Liver (tissue), 9 donors: ENCODE measurements around the gene PTPN22. TPM values are rescaled to one million over a fixed set of nuclear protein-coding genes. Genes with fewer than 3 reads are reported as not detected.

Experiments
- DNase-seq: peaks from one replicate; pipeline ENCODE4 v3.0.0-alpha.2; 2017; ENCODE audit warnings: low spot score
- H3K27ac ChIP-seq, 2 donors: one replicate each; pipeline ENCODE4 v1.7.0; 2013; ENCODE audit warnings: inconsistent platforms in 2 of 2, low read length in 2 of 2, control low read depth in 1 of 2, low read depth in 1 of 2, mild to moderate bottlenecking in 1 of 2
- H3K27me3 ChIP-seq, 4 donors: one replicate each; pipeline versions ENCODE4 v1.6.1 to v1.7.0; 2013; ENCODE audit warnings: low read length in 3 of 4, inconsistent platforms in 1 of 4, mild to moderate bottlenecking in 1 of 4, moderate library complexity in 1 of 4; ENCODE audit not compliant: control insufficient read depth in 4 of 4, insufficient read depth in 4 of 4
- H3K36me3 ChIP-seq, 4 donors: one replicate each; pipeline versions ENCODE4 v1.6.1 to v1.7.0; 2013; ENCODE audit warnings: low read length in 3 of 4, mild to moderate bottlenecking in 3 of 4, low read depth in 1 of 4, moderate library complexity in 1 of 4; ENCODE audit not compliant: control insufficient read depth in 4 of 4, insufficient read depth in 3 of 4
- H3K4me1 ChIP-seq, 4 donors: one replicate each; pipeline versions ENCODE4 v1.6.1 to v1.7.0; 2013; ENCODE audit warnings: low read length in 3 of 4, mild to moderate bottlenecking in 3 of 4, moderate library complexity in 1 of 4; ENCODE audit not compliant: control insufficient read depth in 4 of 4, insufficient read depth in 4 of 4
- H3K4me3 ChIP-seq, 3 donors: one replicate each; pipeline versions ENCODE4 v1.6.1 to v1.7.0; 2013; ENCODE audit warnings: low read length in 3 of 3, control low read depth in 1 of 3, low read depth in 1 of 3, mild to moderate bottlenecking in 1 of 3
- H3K9ac ChIP-seq, 2 donors: one replicate each; pipeline ENCODE4 v1.7.0; 2013; ENCODE audit warnings: low read length in 2 of 2, mild to moderate bottlenecking in 2 of 2, moderate library complexity in 2 of 2, control low read depth in 1 of 2, low read depth in 1 of 2
- H3K9me3 ChIP-seq, 4 donors: one replicate each; pipeline versions ENCODE4 v1.6.1 to v1.7.0; 2013; ENCODE audit warnings: low read length in 3 of 4; ENCODE audit not compliant: control insufficient read depth in 4 of 4
- ATF3 ChIP-seq: IDR thresholded peaks from 2 replicates; pipeline ENCODE4 v1.6.1; 2016; ENCODE audit warnings: antibody characterized with exemption
- CTCF ChIP-seq: fragments of 150-350 bp; IDR thresholded peaks from 2 replicates; pipeline ENCODE4 v1.5.1; 2017; ENCODE audit warnings: improper control_type of control experiment, low read depth, low read length; ENCODE audit not compliant: missing input control
- EGR1 ChIP-seq, 2 donors: IDR thresholded peaks; 2 replicates each; pipeline ENCODE4 v1.6.1; 2016 to 2018; ENCODE audit warnings: antibody characterized with exemption in 2 of 2, low read depth in 2 of 2
- FOXA1 ChIP-seq: IDR thresholded peaks from 2 replicates; pipeline ENCODE4 v1.6.1; 2016; ENCODE audit warnings: antibody characterized with exemption
- FOXA2 ChIP-seq: IDR thresholded peaks from 2 replicates; pipeline ENCODE4 v1.6.1; 2016; ENCODE audit warnings: antibody characterized with exemption
- GABPA ChIP-seq, 2 donors: IDR thresholded peaks in 1 of 2; conservative IDR thresholded peaks in 1 of 2; 2 replicates each; pipeline ENCODE4 v1.6.1; 2016; ENCODE audit warnings: antibody characterized with exemption in 2 of 2, mild to moderate bottlenecking in 1 of 2, moderate library complexity in 1 of 2
- HNF4A ChIP-seq, 2 donors: conservative IDR thresholded peaks; 2 replicates each; pipeline ENCODE4 v1.6.1; 2016; ENCODE audit warnings: antibody characterized with exemption in 2 of 2, mild to moderate bottlenecking in 2 of 2
- HNF4G ChIP-seq: IDR thresholded peaks from 2 replicates; pipeline ENCODE4 v1.6.1; 2016; ENCODE audit warnings: antibody characterized with exemption
- JUND ChIP-seq, 2 donors: IDR thresholded peaks; 2 replicates each; pipeline ENCODE4 v1.6.1; 2016; ENCODE audit warnings: antibody characterized with exemption in 2 of 2
- MAX ChIP-seq: IDR thresholded peaks from 2 replicates; pipeline ENCODE4 v1.6.1; 2016; ENCODE audit warnings: antibody characterized with exemption
- NR2F2 ChIP-seq: IDR thresholded peaks from 2 replicates; pipeline ENCODE4 v1.6.1; 2016; ENCODE audit warnings: antibody characterized with exemption
- RAD21 ChIP-seq, 2 donors: IDR thresholded peaks; 2 replicates each; pipeline ENCODE4 v1.6.1; 2016; ENCODE audit warnings: antibody characterized with exemption in 2 of 2, mild to moderate bottlenecking in 2 of 2
- REST ChIP-seq: IDR thresholded peaks from 2 replicates; pipeline ENCODE4 v1.6.1; 2016; ENCODE audit warnings: antibody characterized with exemption, mild to moderate bottlenecking
- RXRA ChIP-seq, 2 donors: IDR thresholded peaks; 2 replicates each; pipeline ENCODE4 v1.6.1; 2017 to 2018; ENCODE audit warnings: antibody characterized with exemption in 2 of 2, mild to moderate bottlenecking in 1 of 2
- SP1 ChIP-seq: IDR thresholded peaks from 2 replicates; pipeline ENCODE4 v1.6.1; 2018; ENCODE audit warnings: antibody characterized with exemption, mild to moderate bottlenecking
- TAF1 ChIP-seq: conservative IDR thresholded peaks from 2 replicates; pipeline ENCODE4 v1.6.1; 2016; ENCODE audit warnings: antibody characterized with exemption, mild to moderate bottlenecking
- YY1 ChIP-seq: IDR thresholded peaks from 2 replicates; pipeline ENCODE4 v1.6.1; 2016; ENCODE audit warnings: antibody characterized with exemption, mild to moderate bottlenecking
- ZBTB33 ChIP-seq: IDR thresholded peaks from 2 replicates; pipeline ENCODE4 v1.6.1; 2016; ENCODE audit warnings: antibody characterized with exemption
- WGBS: extraction: QIAGEN DNeasy Blood & Tissue Kit; methylation state at CpG from one replicate; pipeline ENCODE4 v1.1.7; 2013; 5-methylcytosine and 5-hydroxymethylcytosine counted together
- polyA plus RNA-seq, 2 donors: library from polyadenylated mRNA; stranded (reverse) in 1 of 2; unstranded in 1 of 2; fragments of 200-250 nt in 1 of 2; fragments of >200 nt in 1 of 2; fragmentation: Nextera tagmentation in 1 of 2; extraction: Ambion mirVana in 1 of 2; gene quantifications; one replicate each; pipeline versions ENCODE4 v1.2.1 to v1.2.3, GENCODE V29; 2013 to 2015
- total RNA-seq, 2 donors: library from RNA; depleted of rRNA; stranded (reverse); fragments of >200 nt; gene quantifications; one replicate each; pipeline ENCODE4 v1.2.3, GENCODE V29; 2014
- donor health status: healthy.
- donor health status: healthy.
- donor health status: healthy.
- donor health status: healthy.
- donor health status: healthy.

Gene PTPN22
- total and polyA plus RNA-seq, 4 donors = 0.24 to 1.9 (median 1.0) TPM

GRCh38 chr1:113812661-113813135, 58.8 kb downstream of the PTPN22 start:
- Histone ChIP-seq H3K27ac (peak overlapping the region; percentile 83 to 93), H3K9ac (peak overlapping the region; percentile 60 to 94), H3K27me3 (no peaks in the 10 kb centered on the region), H3K4me3 (peak overlapping the region; percentile 58 to 67 (median 64)), H3K36me3 (no peaks in the 10 kb centered on the region), H3K9me3 (no peaks in the 10 kb centered on the region), H3K4me1 (peaks cover 3 to 23% (median 14%) of the 10 kb centered on the region in 4 donors)
- 27% methylated on average over 13 of the region's 13 CpGs for WGBS
- no peak for DNase-seq
- TF ChIP-seq RXRA (IDR thresholded peaks at IDR 0.05) = no peak
- TF ChIP-seq SP1 = peak; percentile 6
- TF ChIP-seq MAX = no peak
- no peak for TF ChIP-seq RAD21 (IDR thresholded peaks at IDR 0.05)
- TF ChIP-seq CTCF = no peak
- no peak for TF ChIP-seq HNF4G
- peak; percentile 16 for TF ChIP-seq ZBTB33
- TF ChIP-seq GABPA (IDR thresholded peaks at IDR 0.05 in 1 of 2, conservative IDR thresholded peaks at IDR 0.05 in 1 of 2) = no peak
- no peak for TF ChIP-seq EGR1 (IDR thresholded peaks at IDR 0.05; ENCODE audit: low read depth in 2 of 2)
- no peak for TF ChIP-seq JUND (IDR thresholded peaks at IDR 0.05)
- peak; percentile 4 for TF ChIP-seq FOXA1
- no peak for TF ChIP-seq ATF3
- no peak for TF ChIP-seq NR2F2
- no peak for TF ChIP-seq YY1
- peak; percentile 40 for TF ChIP-seq TAF1
- no peak for TF ChIP-seq FOXA2
- no peak for TF ChIP-seq REST
- TF ChIP-seq HNF4A (conservative IDR thresholded peaks at IDR 0.05) = no peak
